ENCODE results near the gene CALCR.

CALCR gene

DNA sequence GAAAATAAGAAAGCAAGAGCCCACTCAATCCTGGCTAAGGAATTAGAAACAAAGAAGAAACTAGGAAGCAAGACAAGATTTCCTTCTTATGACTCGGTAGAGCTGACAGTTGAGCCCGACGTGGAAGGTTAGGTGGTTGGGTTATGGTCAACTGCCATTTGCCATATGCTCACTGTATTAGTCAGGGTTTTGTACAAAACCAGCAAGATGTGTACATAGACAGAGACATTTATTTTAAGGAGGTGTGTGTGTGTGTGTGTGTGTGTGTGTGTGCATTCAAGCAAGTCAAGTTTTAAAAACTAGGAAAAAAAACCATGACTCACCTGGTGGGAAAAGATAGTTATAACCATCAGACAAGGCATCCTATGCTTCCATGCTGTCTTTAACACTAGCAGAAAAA is 183.9 kb downstream of the CALCR start:
- no peak overlapping the region for H2BK5ac ChIP-seq (ENCODE audit: low read length)
- no peak overlapping the region for H4K91ac ChIP-seq (ENCODE audit: low read depth, low read length, poor library complexity)
- H3K9me3 ChIP-seq (replicated peaks in 1 of 2; ENCODE audit: control insufficient read depth in 2 of 2, insufficient read depth in 1 of 2, low read depth in 1 of 2, low read length in 2 of 2): no peaks in the 10 kb centered on the region
- H3K18ac ChIP-seq (ENCODE audit: low read length): no peak overlapping the region
- no peak overlapping the region for H4K8ac ChIP-seq (ENCODE audit: low read depth, low read length)
- no peak overlapping the region for H2AFZ ChIP-seq (ENCODE audit: low read length)
- H2BK15ac ChIP-seq (ENCODE audit: low read length): no peak overlapping the region
- no peak overlapping the region for H3K27ac ChIP-seq (replicated peaks; ENCODE audit: low read length)
- H3K4ac ChIP-seq (ENCODE audit: low read length): no peak overlapping the region
- WGBS, 2 donors (ENCODE audit: extremely low coverage in 2 of 2, insufficient read length in 2 of 2, insufficient replicate concordance in 1 of 2): no CpG with 5 or more reads among the region's 3 CpGs
- no peaks in the 10 kb centered on the region for H3K36me3 ChIP-seq (replicated peaks in 1 of 2; ENCODE audit: control insufficient read depth in 2 of 2, insufficient read depth in 2 of 2, low read length in 2 of 2)
- H2AK5ac ChIP-seq (ENCODE audit: low read depth, low read length): no peak overlapping the region
- no peaks in the 10 kb centered on the region for H3K4me1 ChIP-seq (ENCODE audit: control insufficient read depth in 2 of 2, insufficient read depth in 1 of 2, low read depth in 1 of 2, low read length in 2 of 2)
- no peaks in the 10 kb centered on the region for H3K79me1 ChIP-seq (ENCODE audit: low read depth, low read length)
- no peak overlapping the region for H3K9ac ChIP-seq (ENCODE audit: low read depth, low read length, poor library complexity)
- peaks cover 0 to 9% (median 2%) of the 10 kb centered on the region in 3 experiments for H3K27me3 ChIP-seq (ENCODE audit: control insufficient read depth in 3 of 3, insufficient read depth in 3 of 3, low read depth in 1 of 3, low read length in 3 of 3)
- no peak overlapping the region for H3K14ac ChIP-seq (ENCODE audit: low read length)
- no peak overlapping the region for H2BK12ac ChIP-seq (ENCODE audit: low read length)
- DNase-seq (ENCODE audit: low spot score): no peak
- no peak overlapping the region for H2BK120ac ChIP-seq (ENCODE audit: low read depth, low read length)
- no peak overlapping the region for H3K23ac ChIP-seq (ENCODE audit: low read depth, low read length, poor library complexity)
- no peak overlapping the region for H3K4me3 ChIP-seq (ENCODE audit: low read length in 2 of 2)
- H3K4me2 ChIP-seq (ENCODE audit: insufficient read depth, low read length, poor library complexity, severe bottlenecking): no peak overlapping the region

DNA sequence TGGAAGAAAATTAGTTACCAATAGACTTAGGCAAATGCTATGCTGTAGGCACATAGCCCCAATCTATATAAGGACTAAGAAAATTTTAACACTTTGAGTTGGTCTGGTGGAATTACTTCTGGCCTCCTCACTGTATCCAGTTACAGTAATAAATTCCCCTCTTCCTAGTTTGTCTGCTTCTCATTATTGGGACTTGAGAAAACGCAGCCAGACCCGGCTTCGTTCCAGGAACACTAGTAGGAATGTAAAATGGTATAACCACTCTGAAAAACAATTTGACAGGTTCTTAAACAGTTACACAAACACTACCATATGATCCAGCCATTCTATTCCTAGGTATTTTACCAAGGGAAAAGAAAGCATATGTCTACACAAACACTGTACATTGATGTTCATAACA is 192.2 kb downstream of the CALCR start:
- Histone ChIP-seq H3K4me3 (ENCODE audit: low read length in 2 of 2) (no peak overlapping the region), H2BK15ac (ENCODE audit: low read length) (no peak overlapping the region), H2AK5ac (ENCODE audit: low read depth, low read length) (no peak overlapping the region), H3K9me3 (replicated peaks in 1 of 2; ENCODE audit: control insufficient read depth in 2 of 2, insufficient read depth in 1 of 2, low read depth in 1 of 2, low read length in 2 of 2) (no peaks in the 10 kb centered on the region), H2BK5ac (ENCODE audit: low read length) (no peak overlapping the region), H2AFZ (ENCODE audit: low read length) (no peak overlapping the region), H3K4me1 (ENCODE audit: control insufficient read depth in 2 of 2, insufficient read depth in 1 of 2, low read depth in 1 of 2, low read length in 2 of 2) (no peaks in the 10 kb centered on the region), H3K4me2 (ENCODE audit: insufficient read depth, low read length, poor library complexity, severe bottlenecking) (no peak overlapping the region), H4K8ac (ENCODE audit: low read depth, low read length) (no peak overlapping the region), H3K36me3 (replicated peaks in 1 of 2; ENCODE audit: control insufficient read depth in 2 of 2, insufficient read depth in 2 of 2, low read length in 2 of 2) (no peaks in the 10 kb centered on the region), H2BK12ac (ENCODE audit: low read length) (no peak overlapping the region), H3K27ac (replicated peaks; ENCODE audit: low read length) (no peak overlapping the region), H4K91ac (ENCODE audit: low read depth, low read length, poor library complexity) (no peak overlapping the region), H3K23ac (ENCODE audit: low read depth, low read length, poor library complexity) (no peak overlapping the region), H3K9ac (ENCODE audit: low read depth, low read length, poor library complexity) (no peak overlapping the region), H3K14ac (ENCODE audit: low read length) (no peak overlapping the region), H2BK120ac (ENCODE audit: low read depth, low read length) (no peak overlapping the region), H3K27me3 (ENCODE audit: control insufficient read depth in 3 of 3, insufficient read depth in 3 of 3, low read depth in 1 of 3, low read length in 3 of 3) (peaks cover 0 to 21% (median 0%) of the 10 kb centered on the region in 3 experiments), H3K18ac (ENCODE audit: low read length) (no peak overlapping the region), H3K79me1 (ENCODE audit: low read depth, low read length) (no peaks in the 10 kb centered on the region), H3K4ac (ENCODE audit: low read length) (no peak overlapping the region)
- WGBS, 2 donors (ENCODE audit: extremely low coverage in 2 of 2, insufficient read length in 2 of 2, insufficient replicate concordance in 1 of 2): no CpG with 5 or more reads among the region's 3 CpGs
- no peak for DNase-seq (ENCODE audit: low spot score)

DNA sequence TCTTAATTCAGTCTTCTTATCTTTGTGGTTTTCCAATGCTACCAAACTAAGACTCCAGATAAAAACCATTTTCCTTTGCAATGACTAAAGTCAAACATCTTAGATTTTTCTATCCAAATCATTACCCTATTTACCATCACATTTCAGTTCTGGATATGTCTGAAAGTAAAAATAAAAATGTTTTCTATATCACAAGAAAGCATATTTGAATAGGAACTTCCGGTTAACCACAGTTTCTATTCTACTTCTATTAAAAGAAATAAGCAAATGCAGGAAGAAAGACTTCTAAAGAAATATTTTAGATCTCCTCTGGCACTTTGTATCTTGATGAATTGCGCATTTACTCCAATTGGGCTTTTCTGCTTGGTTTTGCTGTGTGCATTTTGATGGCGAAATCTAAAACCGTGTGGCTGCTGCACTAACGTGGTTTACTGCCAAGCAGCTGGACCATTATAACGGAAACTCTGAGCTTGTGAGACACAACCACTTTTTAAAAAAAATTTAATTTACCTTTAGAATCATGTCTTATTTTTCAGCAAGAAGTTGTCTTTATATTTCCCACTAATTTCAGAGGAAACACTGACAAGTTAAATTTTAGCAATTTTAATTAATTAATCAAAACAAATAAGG is 196.3 kb downstream of the CALCR start:
- Histone ChIP-seq H3K9ac (ENCODE audit: low read depth, low read length, poor library complexity) (no peak overlapping the region), H4K91ac (ENCODE audit: low read depth, low read length, poor library complexity) (no peak overlapping the region), H3K4me2 (ENCODE audit: insufficient read depth, low read length, poor library complexity, severe bottlenecking) (no peak overlapping the region), H3K18ac (ENCODE audit: low read length) (no peak overlapping the region), H3K27ac (replicated peaks; ENCODE audit: low read length) (no peak overlapping the region), H3K79me1 (ENCODE audit: low read depth, low read length) (no peaks in the 10 kb centered on the region), H3K36me3 (replicated peaks in 1 of 2; ENCODE audit: control insufficient read depth in 2 of 2, insufficient read depth in 2 of 2, low read length in 2 of 2) (no peaks in the 10 kb centered on the region), H2AK5ac (ENCODE audit: low read depth, low read length) (no peak overlapping the region), H3K23ac (ENCODE audit: low read depth, low read length, poor library complexity) (no peak overlapping the region), H3K4me3 (ENCODE audit: low read length in 2 of 2) (no peak overlapping the region), H3K4ac (ENCODE audit: low read length) (no peak overlapping the region), H3K27me3 (ENCODE audit: control insufficient read depth in 3 of 3, insufficient read depth in 3 of 3, low read depth in 1 of 3, low read length in 3 of 3) (peaks cover 0 to 4% (median 0%) of the 10 kb centered on the region in 3 experiments), H2BK5ac (ENCODE audit: low read length) (no peak overlapping the region), H2BK12ac (ENCODE audit: low read length) (no peak overlapping the region), H2BK15ac (ENCODE audit: low read length) (no peak overlapping the region), H3K9me3 (replicated peaks in 1 of 2; ENCODE audit: control insufficient read depth in 2 of 2, insufficient read depth in 1 of 2, low read depth in 1 of 2, low read length in 2 of 2) (no peaks in the 10 kb centered on the region), H2BK120ac (ENCODE audit: low read depth, low read length) (no peak overlapping the region), H4K8ac (ENCODE audit: low read depth, low read length) (no peak overlapping the region), H2AFZ (ENCODE audit: low read length) (no peak overlapping the region), H3K4me1 (ENCODE audit: control insufficient read depth in 2 of 2, insufficient read depth in 1 of 2, low read depth in 1 of 2, low read length in 2 of 2) (no peaks in the 10 kb centered on the region), H3K14ac (ENCODE audit: low read length) (no peak overlapping the region)
- no peak for DNase-seq (ENCODE audit: low spot score)
- no CpG with 5 or more reads among the region's 6 CpGs for WGBS, 2 donors (ENCODE audit: extremely low coverage in 2 of 2, insufficient read length in 2 of 2, insufficient replicate concordance in 1 of 2)

DNA sequence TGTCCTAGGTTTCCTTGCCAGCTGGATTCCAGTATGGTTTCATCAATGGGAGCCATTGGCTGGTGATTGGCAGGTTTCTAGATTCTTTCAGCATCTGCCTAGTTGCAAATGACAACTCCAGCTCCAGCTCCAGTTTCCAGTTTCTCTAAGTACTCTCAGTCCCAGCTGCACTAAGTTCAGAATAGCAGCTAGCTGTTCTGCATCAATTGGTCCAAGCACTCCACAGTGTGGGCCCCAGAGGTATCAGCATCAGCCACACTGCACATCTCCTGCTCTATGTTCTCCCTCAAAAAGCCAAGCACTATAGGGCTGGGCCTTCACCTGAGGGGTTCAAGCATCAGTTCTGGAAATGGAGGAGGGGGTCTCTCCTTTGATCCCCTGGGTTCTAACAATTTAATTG is 198.9 kb downstream of the CALCR start:
- Histone ChIP-seq H3K9ac (ENCODE audit: low read depth, low read length, poor library complexity) (no peak overlapping the region), H2AK5ac (ENCODE audit: low read depth, low read length) (no peak overlapping the region), H3K14ac (ENCODE audit: low read length) (no peak overlapping the region), H3K4me2 (ENCODE audit: insufficient read depth, low read length, poor library complexity, severe bottlenecking) (no peak overlapping the region), H3K18ac (ENCODE audit: low read length) (no peak overlapping the region), H3K4me3 (ENCODE audit: low read length in 2 of 2) (no peak overlapping the region), H2BK12ac (ENCODE audit: low read length) (no peak overlapping the region), H3K23ac (ENCODE audit: low read depth, low read length, poor library complexity) (no peak overlapping the region), H3K27ac (replicated peaks; ENCODE audit: low read length) (no peak overlapping the region), H4K8ac (ENCODE audit: low read depth, low read length) (no peak overlapping the region), H3K4ac (ENCODE audit: low read length) (no peak overlapping the region), H2BK5ac (ENCODE audit: low read length) (no peak overlapping the region), H3K27me3 (ENCODE audit: control insufficient read depth in 3 of 3, insufficient read depth in 3 of 3, low read depth in 1 of 3, low read length in 3 of 3) (peaks cover 0 to 4% (median 0%) of the 10 kb centered on the region in 3 experiments), H4K91ac (ENCODE audit: low read depth, low read length, poor library complexity) (no peak overlapping the region), H3K79me1 (ENCODE audit: low read depth, low read length) (no peaks in the 10 kb centered on the region), H3K36me3 (replicated peaks in 1 of 2; ENCODE audit: control insufficient read depth in 2 of 2, insufficient read depth in 2 of 2, low read length in 2 of 2) (no peaks in the 10 kb centered on the region), H3K4me1 (ENCODE audit: control insufficient read depth in 2 of 2, insufficient read depth in 1 of 2, low read depth in 1 of 2, low read length in 2 of 2) (no peaks in the 10 kb centered on the region), H2BK120ac (ENCODE audit: low read depth, low read length) (no peak overlapping the region), H2AFZ (ENCODE audit: low read length) (no peak overlapping the region), H3K9me3 (replicated peaks in 1 of 2; ENCODE audit: control insufficient read depth in 2 of 2, insufficient read depth in 1 of 2, low read depth in 1 of 2, low read length in 2 of 2) (no peaks in the 10 kb centered on the region), H2BK15ac (ENCODE audit: low read length) (no peak overlapping the region)
- DNase-seq (ENCODE audit: low spot score): no peak

Data from neuronal stem cell (in vitro differentiated cells).